IMR-90 (cell line): ENCODE data around the gene SLC48A1. TPM values are rescaled to one million over a fixed set of nuclear protein-coding genes. Genes with fewer than 3 reads are reported as not detected.

ENCODE experiments used
- ATAC-seq: fragments of 200-7000 bp; cut with Tn5 transposase; 2 replicates; pipeline ENCODE4 v1.9.1; 2020; ENCODE audit warnings: low read depth, mild to moderate bottlenecking, moderate library complexity
- BruUV-seq: library from RNA; stranded (reverse); fragments of 400-500 nt; replicated peaks from 2 replicates; lab custom pipeline; 2021; lab: Mats Ljungman, UMichigan
- CTCF ChIA-PET: fragments of 300-600 bp; formaldehyde crosslinking; extraction: SDS; loops from one replicate; lab custom pipeline; 2021; ENCODE audit warnings: antibody characterized with exemption; lab: Yijun Ruan, JAX
- POLR2A ChIA-PET: fragments of 300-600 bp; sonication (Branson Sonifier 250); formaldehyde crosslinking; loops from one replicate; lab custom pipeline; 2022; ENCODE audit warnings: antibody characterized with exemption; ENCODE audit not compliant: unreplicated experiment; lab: Charles Lee
- DNase-seq: peaks from one replicate; pipeline ENCODE4 v3.0.0; 2013
- H2AFZ ChIP-seq: replicated peaks from 2 replicates; pipeline ENCODE3; 2013; ENCODE audit warnings: low read length, mild to moderate bottlenecking; ENCODE audit not compliant: poor library complexity
- H2AK5ac ChIP-seq: 2 replicates; pipeline ENCODE4 v1.6.1; 2013; ENCODE audit warnings: low read depth, low read length, inconsistent platforms
- H2AK9ac ChIP-seq: replicated peaks from 2 replicates; pipeline ENCODE3; 2013; ENCODE audit warnings: mild to moderate bottlenecking, low read depth, low read length, moderate library complexity; ENCODE audit not compliant: poor library complexity
- H2BK120ac ChIP-seq: 2 replicates; pipeline ENCODE4 v1.6.1; 2013; ENCODE audit warnings: low read depth, low read length, inconsistent platforms
- H2BK15ac ChIP-seq: 3 replicates; pipeline ENCODE4 v1.6.1; 2013; ENCODE audit warnings: low read depth, low read length, inconsistent platforms
- H2BK20ac ChIP-seq: 2 replicates; pipeline ENCODE4 v1.6.1; 2013; ENCODE audit warnings: low read depth, mild to moderate bottlenecking, inconsistent platforms, low read length, moderate library complexity
- H2BK5ac ChIP-seq: 2 replicates; pipeline ENCODE4 v1.6.1; 2013; ENCODE audit warnings: mild to moderate bottlenecking, low read depth, low read length, inconsistent platforms; ENCODE audit not compliant: poor library complexity, severe bottlenecking
- H3K14ac ChIP-seq: replicated peaks from 2 replicates; pipeline ENCODE4 v1.6.1; 2013; ENCODE audit warnings: low read depth, low read length, inconsistent platforms
- H3K18ac ChIP-seq: 2 replicates; pipeline ENCODE4 v1.6.1; 2013; ENCODE audit warnings: low read depth, low read length, control low read depth
- H3K23ac ChIP-seq: 2 replicates; pipeline ENCODE4 v1.6.1; 2013; ENCODE audit warnings: low read depth, low read length, inconsistent platforms
- H3K27ac ChIP-seq: 2 replicates; pipeline ENCODE4 v1.5.1; 2013; ENCODE audit warnings: mild to moderate bottlenecking, control low read depth, low read length; ENCODE audit not compliant: insufficient read depth
- H3K27me3 ChIP-seq: 2 replicates; pipeline ENCODE4 v1.6.1; 2013; ENCODE audit warnings: low read length; ENCODE audit not compliant: control insufficient read depth, insufficient read depth
- H3K36me3 ChIP-seq: 2 replicates; pipeline ENCODE4 v1.6.1; 2013; ENCODE audit warnings: low read length, mixed read lengths; ENCODE audit not compliant: control insufficient read depth, insufficient read depth
- H3K4ac ChIP-seq: 2 replicates; pipeline ENCODE4 v1.6.1; 2013; ENCODE audit warnings: low read depth, low read length, inconsistent platforms
- H3K4me1 ChIP-seq: 2 replicates; pipeline ENCODE4 v1.6.1; 2013; ENCODE audit warnings: low read length, mixed read lengths; ENCODE audit not compliant: control insufficient read depth, insufficient read depth
- H3K4me2 ChIP-seq: 2 replicates; pipeline ENCODE4 v1.6.1; 2013; ENCODE audit warnings: low read depth, mild to moderate bottlenecking, control low read depth, low read length, moderate library complexity
- H3K4me3 ChIP-seq: 2 replicates; pipeline ENCODE4 v1.5.1; 2013; ENCODE audit warnings: low read depth, mild to moderate bottlenecking, control low read depth, low read length, moderate library complexity; ENCODE audit not compliant: insufficient read depth
- H3K56ac ChIP-seq: 2 replicates; pipeline ENCODE4 v1.6.1; 2013; ENCODE audit warnings: low read length, inconsistent platforms; ENCODE audit not compliant: insufficient read depth; ENCODE audit errors: extremely low read depth
- H3K79me1 ChIP-seq, 2 experiments: 2 replicates each; pipeline ENCODE4 v1.6.1; 2013; ENCODE audit warnings: low read length in 2 of 2, inconsistent platforms in 1 of 2, low read depth in 1 of 2
- H3K9ac ChIP-seq: 2 replicates; pipeline ENCODE4 v1.6.1; 2013; ENCODE audit warnings: low read depth, low read length, control low read depth
- H3K9me1 ChIP-seq: 2 replicates; pipeline ENCODE4 v1.6.1; 2013; ENCODE audit warnings: low read length, inconsistent platforms; ENCODE audit not compliant: insufficient read depth
- H3K9me3 ChIP-seq: 2 replicates; pipeline ENCODE4 v1.6.1; 2013; ENCODE audit warnings: low read length; ENCODE audit not compliant: control insufficient read depth, insufficient read depth
- H4K20me1 ChIP-seq: 2 replicates; pipeline ENCODE4 v1.6.1; 2013; ENCODE audit warnings: low read length, inconsistent platforms; ENCODE audit not compliant: insufficient read depth
- H4K5ac ChIP-seq: 2 replicates; pipeline ENCODE4 v1.6.1; 2013; ENCODE audit warnings: mild to moderate bottlenecking, low read depth, low read length, control low read depth
- H4K8ac ChIP-seq, 2 experiments: 2 replicates each; pipeline ENCODE4 v1.6.1; 2013; ENCODE audit warnings: low read depth in 2 of 2, low read length in 2 of 2, control low read depth in 1 of 2, inconsistent platforms in 1 of 2
- H4K91ac ChIP-seq: 2 replicates; pipeline ENCODE4 v1.6.1; 2013; ENCODE audit warnings: low read depth, low read length, inconsistent platforms; ENCODE audit not compliant: insufficient read depth
- BHLHE40 ChIP-seq: fragments of 150-350 bp; IDR thresholded peaks from 2 replicates; pipeline ENCODE4 v1.6.1; 2016; ENCODE audit warnings: mild to moderate bottlenecking, low read depth, low read length
- CEBPB ChIP-seq: IDR thresholded peaks from 2 replicates; pipeline ENCODE4 v1.6.1; 2012; ENCODE audit warnings: low read depth, low read length, improper control_type of control experiment
- CHD1 ChIP-seq: IDR thresholded peaks from 2 replicates; pipeline ENCODE4 v1.6.1; 2012; ENCODE audit warnings: low read depth, low read length, improper control_type of control experiment
- FOS ChIP-seq: fragments of 150-350 bp; IDR thresholded peaks from 2 replicates; pipeline ENCODE4 v1.6.1; 2016; ENCODE audit warnings: low read depth, low read length
- MAFK ChIP-seq: IDR thresholded peaks from 2 replicates; pipeline ENCODE4 v1.6.1; 2012; ENCODE audit warnings: low read depth, low read length, improper control_type of control experiment
- MAZ ChIP-seq: IDR thresholded peaks from 2 replicates; pipeline ENCODE4 v1.6.1; 2012; ENCODE audit warnings: low read depth, mild to moderate bottlenecking, low read length, improper control_type of control experiment, moderate library complexity, borderline replicate concordance
- MXI1 ChIP-seq: IDR thresholded peaks from 2 replicates; pipeline ENCODE4 v1.6.1; 2012; ENCODE audit warnings: low read depth, mild to moderate bottlenecking, low read length, moderate library complexity, borderline replicate concordance
- NFE2L2 ChIP-seq: fragments of 150-350 bp; IDR thresholded peaks from 2 replicates; pipeline ENCODE4 v1.6.1; 2016; ENCODE audit warnings: low read depth, mild to moderate bottlenecking, low read length
- POLR2A ChIP-seq: IDR thresholded peaks from 2 replicates; pipeline ENCODE4 v1.6.1; 2012; ENCODE audit warnings: mild to moderate bottlenecking, low read depth, low read length
- RAD21 ChIP-seq: IDR thresholded peaks from 2 replicates; pipeline ENCODE4 v1.6.1; 2012; ENCODE audit warnings: low read length, improper control_type of control experiment
- RFX5 ChIP-seq: IDR thresholded peaks from 2 replicates; pipeline ENCODE4 v1.8.0; 2012; ENCODE audit warnings: low read depth, mild to moderate bottlenecking, low read length, moderate library complexity
- SMC3 ChIP-seq: fragments of 150-350 bp; IDR thresholded peaks from 2 replicates; pipeline ENCODE4 v1.6.1; 2016; ENCODE audit warnings: low read depth, mild to moderate bottlenecking, antibody characterized with exemption, low read length, moderate library complexity
- WGBS, 2 experiments: methylation state at CpG; one replicate each; pipeline versions ENCODE4 v1.1.5 to v1.1.7; 2013; ENCODE audit warnings: missing lambda C conversion rate in 2 of 2; ENCODE audit not compliant: insufficient read length in 1 of 2; ENCODE audit errors: extremely low coverage in 2 of 2; 5-methylcytosine and 5-hydroxymethylcytosine counted together
- dilution Hi-C: fragments of 300-500 bp; cut with HindIII; formaldehyde crosslinking; loops from one replicate; pipeline ENCODE4 v1.14.3; 2018; ENCODE audit warnings: low sequenced_read_pairs; ENCODE audit not compliant: unreplicated experiment
- in situ Hi-C: fragments of 300-500 bp; cut with MboI; formaldehyde crosslinking; loops from 3 replicates; pipeline ENCODE4 v1.14.3; 2019; ENCODE audit warnings: low sequenced_read_pairs, inconsistent platforms, mixed read lengths
- intact Hi-C: fragments of 100-400 bp; cut with micrococcal nuclease; formaldehyde crosslinking; loops from 2 replicates; pipeline ENCODE4 v1.10.0; 2022
- polyA plus RNA-seq, 3 experiments: library from polyadenylated mRNA; depleted of rRNA; stranded (reverse); fragments of >200 nt; gene quantifications; 2 replicates each; pipeline ENCODE4 v1.2.3, GENCODE V29; 2012; ENCODE audit warnings: low replicate concordance in 1 of 3
- total RNA-seq: library from RNA; depleted of rRNA; stranded (reverse); fragments of >200 nt; gene quantifications from 2 replicates; pipeline ENCODE4 v1.2.3, GENCODE V29; 2012
- TF ChIP-seq, protein P1 (sequence below): fragments of 150-350 bp; IDR thresholded peaks from 2 replicates; pipeline ENCODE4 v1.6.1; 2016; ENCODE audit warnings: low read depth, mild to moderate bottlenecking, low read length, moderate library complexity, borderline replicate concordance
- TF ChIP-seq, protein P2 (sequence below): conservative IDR thresholded peaks from 2 replicates; pipeline ENCODE4 v1.5.1; 2012; ENCODE audit warnings: mild to moderate bottlenecking, low read depth, low read length, improper control_type of control experiment

The SLC48A1 gene
- total and polyA plus RNA-seq, 2 of the 4 experiments (the other 2 are of a cell fraction) = 4.8 to 5.9 TPM

DNA sequence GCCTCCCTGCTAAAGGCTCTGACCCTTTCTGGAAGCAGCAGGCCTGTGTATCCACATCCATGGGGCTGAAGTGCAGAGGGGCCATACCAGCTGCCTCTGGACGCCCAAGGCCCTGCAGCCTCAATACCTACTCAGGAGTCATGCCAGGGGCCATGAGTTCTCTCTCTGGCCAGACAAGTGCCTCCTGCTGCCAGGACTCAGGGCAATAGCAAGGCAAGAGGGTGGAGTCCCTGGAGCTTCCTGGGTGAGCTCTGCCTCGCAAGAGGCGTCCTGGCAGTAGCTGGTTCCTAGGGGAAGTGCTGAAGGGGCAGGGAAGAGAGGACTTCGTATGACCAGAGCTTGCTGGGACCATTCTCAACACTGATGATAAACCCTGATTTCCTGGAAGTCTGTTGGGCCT lies 36.8 kb upstream of the SLC48A1 start:
- no peak overlapping the region for H3K18ac ChIP-seq
- H3K27ac ChIP-seq = no peak overlapping the region; the same call in 1 of the 2 replicates
- no peak overlapping the region for H3K56ac ChIP-seq
- no peak overlapping the region for H4K91ac ChIP-seq
- no peak overlapping the region for H3K4me2 ChIP-seq
- H2AK9ac ChIP-seq = no peak overlapping the region
- CTCF ChIA-PET = interaction anchor here (1.2 kb wide), 1 partner anchor 37 kb away, joined by 4 read pairs; the partner anchor contains the start of gene SLC48A1
- H3K4ac ChIP-seq = no peak overlapping the region
- POLR2A ChIA-PET = no interaction called here
- no peak overlapping the region for H2BK5ac ChIP-seq
- dilution Hi-C loops (no loop called here), intact Hi-C loops (loop anchor here (2.0 kb wide), 1 partner anchor 23 kb away; the partner anchor contains the start of gene RAPGEF3), in situ Hi-C loops (no loop called here)
- no peak overlapping the region for H2BK20ac ChIP-seq
- 0 out of 2 replicates have a peak overlapping the region, but pooled peaks have one; percentile 68 for H2AK5ac ChIP-seq
- no peak overlapping the region for H3K9ac ChIP-seq
- ATAC-seq (no peak), DNase-seq (no peak)
- 0 out of 2 replicates have a peak, but pooled peaks cover 5% of the 10 kb centered on the region for H3K9me1 ChIP-seq
- H3K4me1 ChIP-seq = peaks cover 16% of the 10 kb centered on the region
- H4K20me1 ChIP-seq = no peaks in the 10 kb centered on the region
- TF ChIP-seq FOS = no peak
- TF ChIP-seq SMC3 = no peak
- TF ChIP-seq POLR2A = no peak
- no peak for TF ChIP-seq MAZ
- no peak for TF ChIP-seq CEBPB
- TF ChIP-seq BHLHE40 = no peak
- TF ChIP-seq, protein P1, sequence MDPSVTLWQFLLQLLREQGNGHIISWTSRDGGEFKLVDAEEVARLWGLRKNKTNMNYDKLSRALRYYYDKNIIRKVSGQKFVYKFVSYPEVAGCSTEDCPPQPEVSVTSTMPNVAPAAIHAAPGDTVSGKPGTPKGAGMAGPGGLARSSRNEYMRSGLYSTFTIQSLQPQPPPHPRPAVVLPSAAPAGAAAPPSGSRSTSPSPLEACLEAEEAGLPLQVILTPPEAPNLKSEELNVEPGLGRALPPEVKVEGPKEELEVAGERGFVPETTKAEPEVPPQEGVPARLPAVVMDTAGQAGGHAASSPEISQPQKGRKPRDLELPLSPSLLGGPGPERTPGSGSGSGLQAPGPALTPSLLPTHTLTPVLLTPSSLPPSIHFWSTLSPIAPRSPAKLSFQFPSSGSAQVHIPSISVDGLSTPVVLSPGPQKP = no peak
- TF ChIP-seq, protein P2, sequence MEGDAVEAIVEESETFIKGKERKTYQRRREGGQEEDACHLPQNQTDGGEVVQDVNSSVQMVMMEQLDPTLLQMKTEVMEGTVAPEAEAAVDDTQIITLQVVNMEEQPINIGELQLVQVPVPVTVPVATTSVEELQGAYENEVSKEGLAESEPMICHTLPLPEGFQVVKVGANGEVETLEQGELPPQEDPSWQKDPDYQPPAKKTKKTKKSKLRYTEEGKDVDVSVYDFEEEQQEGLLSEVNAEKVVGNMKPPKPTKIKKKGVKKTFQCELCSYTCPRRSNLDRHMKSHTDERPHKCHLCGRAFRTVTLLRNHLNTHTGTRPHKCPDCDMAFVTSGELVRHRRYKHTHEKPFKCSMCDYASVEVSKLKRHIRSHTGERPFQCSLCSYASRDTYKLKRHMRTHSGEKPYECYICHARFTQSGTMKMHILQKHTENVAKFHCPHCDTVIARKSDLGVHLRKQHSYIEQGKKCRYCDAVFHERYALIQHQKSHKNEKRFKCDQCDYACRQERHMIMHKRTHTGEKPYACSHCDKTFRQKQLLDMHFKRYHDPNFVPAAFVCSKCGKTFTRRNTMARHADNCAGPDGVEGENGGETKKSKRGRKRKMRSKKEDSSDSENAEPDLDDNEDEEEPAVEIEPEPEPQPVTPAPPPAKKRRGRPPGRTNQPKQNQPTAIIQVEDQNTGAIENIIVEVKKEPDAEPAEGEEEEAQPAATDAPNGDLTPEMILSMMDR = no peak
- no peak for TF ChIP-seq CHD1
- TF ChIP-seq MAFK = no peak
- no peak for TF ChIP-seq RFX5
- TF ChIP-seq NFE2L2 = no peak
- TF ChIP-seq MXI1 = no peak
- no peak for TF ChIP-seq RAD21
- H2BK120ac ChIP-seq = no peak overlapping the region
- H3K23ac ChIP-seq = no peak overlapping the region; the same call in 1 of the 2 replicates
- H3K79me1 ChIP-seq = no peaks in the 10 kb centered on the region
- peak overlapping the region; percentile 23; the same call in 1 of the 2 replicates for H4K5ac ChIP-seq
- H3K36me3 ChIP-seq = no peaks in the 10 kb centered on the region
- H3K27me3 ChIP-seq = no peaks in the 10 kb centered on the region
- no peak overlapping the region for H3K14ac ChIP-seq
- no peak overlapping the region for H2BK15ac ChIP-seq
- no TSS peak for BruUV-seq
- WGBS, 2 experiments = no CpG with 5 or more reads among the region's 4 CpGs
- no peak overlapping the region for H4K8ac ChIP-seq
- H2AFZ ChIP-seq = peak overlapping the region; percentile 41
- H3K4me3 ChIP-seq = no peak overlapping the region
- H3K9me3 ChIP-seq = no peaks in the 10 kb centered on the region
